D721Med (cell line): ENCODE results near the gene ASCL5.

Experiments used
- DNase-seq: peaks from one replicate; pipeline ENCODE4 v3.0.0; 2011; ENCODE audit warnings: low spot score; ENCODE audit not compliant: insufficient read length
- FAIRE-seq: peaks from 2 replicates; lab custom pipeline; 2011; peaks lifted over from hg19 to GRCh38; lab: Jason Lieb, UNC
- TF ChIP-seq, protein P1 (sequence below): IDR thresholded peaks from 2 replicates; pipeline ENCODE4 v1.5.1; 2012; ENCODE audit warnings: mild to moderate bottlenecking, control low read depth; ENCODE audit not compliant: insufficient read depth; ENCODE audit errors: missing control alignments

The ASCL5 gene

DNA sequence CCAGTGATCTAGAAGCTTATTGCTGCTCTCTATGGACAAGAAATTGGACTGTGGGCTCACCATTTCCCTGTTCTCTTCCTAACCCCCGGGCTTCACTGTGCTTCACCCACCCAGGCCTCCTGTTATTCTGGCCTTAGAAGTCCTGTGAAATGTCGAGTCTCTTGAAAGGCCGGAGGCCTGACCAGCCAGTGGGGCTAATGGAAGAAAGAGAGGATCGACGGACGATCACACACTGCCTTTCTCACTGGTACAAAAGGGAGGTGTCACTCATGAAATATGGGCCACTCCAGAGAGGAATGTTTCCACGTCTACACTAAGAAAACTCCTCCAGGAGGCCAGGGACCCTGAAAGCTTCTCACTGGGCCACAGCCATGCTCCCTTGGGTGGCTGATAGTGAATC, 50.9 kb downstream of the ASCL5 start:
- DNase-seq (no peak), FAIRE-seq (no peak)
- TF ChIP-seq, protein P1, sequence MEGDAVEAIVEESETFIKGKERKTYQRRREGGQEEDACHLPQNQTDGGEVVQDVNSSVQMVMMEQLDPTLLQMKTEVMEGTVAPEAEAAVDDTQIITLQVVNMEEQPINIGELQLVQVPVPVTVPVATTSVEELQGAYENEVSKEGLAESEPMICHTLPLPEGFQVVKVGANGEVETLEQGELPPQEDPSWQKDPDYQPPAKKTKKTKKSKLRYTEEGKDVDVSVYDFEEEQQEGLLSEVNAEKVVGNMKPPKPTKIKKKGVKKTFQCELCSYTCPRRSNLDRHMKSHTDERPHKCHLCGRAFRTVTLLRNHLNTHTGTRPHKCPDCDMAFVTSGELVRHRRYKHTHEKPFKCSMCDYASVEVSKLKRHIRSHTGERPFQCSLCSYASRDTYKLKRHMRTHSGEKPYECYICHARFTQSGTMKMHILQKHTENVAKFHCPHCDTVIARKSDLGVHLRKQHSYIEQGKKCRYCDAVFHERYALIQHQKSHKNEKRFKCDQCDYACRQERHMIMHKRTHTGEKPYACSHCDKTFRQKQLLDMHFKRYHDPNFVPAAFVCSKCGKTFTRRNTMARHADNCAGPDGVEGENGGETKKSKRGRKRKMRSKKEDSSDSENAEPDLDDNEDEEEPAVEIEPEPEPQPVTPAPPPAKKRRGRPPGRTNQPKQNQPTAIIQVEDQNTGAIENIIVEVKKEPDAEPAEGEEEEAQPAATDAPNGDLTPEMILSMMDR, result no peak

DNA sequence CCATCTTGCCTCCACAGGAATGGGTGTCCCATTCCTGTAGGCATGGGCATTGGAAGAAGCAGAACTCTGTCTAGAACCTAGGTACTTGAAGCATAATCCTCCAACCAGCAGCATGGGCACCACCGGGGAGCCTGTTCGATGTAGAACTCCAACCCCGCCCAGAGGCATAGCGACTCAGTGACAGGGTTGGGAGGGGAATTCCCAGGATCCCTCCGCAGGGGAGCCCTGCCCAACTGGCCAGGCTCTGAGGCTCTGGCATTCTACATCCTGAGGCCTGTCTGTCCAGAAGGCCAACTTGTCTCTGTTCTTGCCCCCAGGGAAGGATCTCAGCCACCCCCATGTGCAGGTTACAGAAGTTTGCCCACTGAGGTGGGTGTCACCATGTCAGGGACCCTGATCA, 53.0 kb downstream of the ASCL5 start:
- DNase-seq, result no peak
- FAIRE-seq, result no peak
- TF ChIP-seq, protein P1, result no peak

DNA sequence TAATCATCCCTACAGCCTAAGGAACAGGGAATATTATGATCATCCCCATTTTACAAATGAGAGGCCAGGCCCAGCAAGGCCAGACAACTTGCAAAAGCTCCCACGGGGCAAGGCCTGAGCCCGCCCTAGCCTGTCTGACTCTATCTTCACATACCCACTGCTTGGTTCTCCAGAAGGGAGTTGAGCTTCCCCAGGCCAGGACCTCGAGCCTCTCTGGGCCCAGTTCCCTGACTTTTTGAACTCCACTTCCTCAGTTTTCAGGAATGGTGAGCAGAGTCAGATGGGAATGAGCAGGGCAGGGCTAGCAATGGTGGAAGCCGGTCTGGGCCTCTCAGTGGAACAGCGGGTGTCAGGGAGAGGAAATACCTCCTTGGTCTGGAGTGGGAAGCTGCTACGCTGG, 54.1 kb downstream of the ASCL5 start:
- FAIRE-seq (no peak), DNase-seq (no peak)
- TF ChIP-seq, protein P1, result no peak

DNA sequence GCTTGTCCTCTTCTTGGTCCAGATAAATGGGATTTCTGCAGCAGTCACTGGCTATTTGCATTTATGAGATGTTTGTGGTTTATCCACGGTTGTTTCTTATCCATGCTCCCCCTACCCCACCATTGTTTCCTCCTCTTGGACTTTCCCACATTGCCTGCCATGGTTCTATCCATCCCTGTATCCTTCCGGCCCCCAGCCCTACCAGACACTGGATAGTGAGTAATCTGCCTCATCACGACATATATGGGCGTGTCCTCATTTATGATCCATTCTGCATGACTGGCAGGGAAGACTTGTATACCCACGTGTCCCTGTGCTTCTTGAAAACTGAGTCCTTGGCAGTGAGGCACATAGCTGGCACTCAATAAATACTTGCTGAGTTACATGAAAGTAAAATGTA, 54.8 kb downstream of the ASCL5 start:
- no peak for FAIRE-seq
- TF ChIP-seq, protein P1, result no peak
- no peak for DNase-seq

GRCh38 chr1:201069636-201070035, 57.3 kb downstream of the ASCL5 start:
- FAIRE-seq (no peak), DNase-seq (no peak)
- TF ChIP-seq, protein P1, result no peak

DNA sequence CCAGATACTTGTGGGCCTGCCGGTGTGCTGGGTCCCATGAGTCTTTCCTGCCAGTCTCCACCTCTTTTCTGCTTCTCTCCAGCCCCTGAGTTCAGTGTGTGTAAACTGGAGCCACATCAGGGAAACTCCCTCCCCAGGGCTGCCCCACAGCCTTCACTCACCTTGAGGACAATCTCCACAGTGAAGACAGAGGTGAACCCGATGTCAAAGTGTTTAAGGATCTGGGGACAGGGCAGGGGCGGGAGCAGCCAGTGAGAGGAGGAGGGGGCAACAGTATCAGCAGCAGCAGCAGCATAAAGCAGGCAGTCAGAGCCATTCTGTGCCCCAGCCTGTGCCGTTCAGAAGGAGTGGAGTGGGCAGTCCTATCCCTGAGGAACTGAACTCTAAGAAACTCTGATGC, 58.0 kb downstream of the ASCL5 start:
- DNase-seq (no peak), FAIRE-seq (no peak)
- TF ChIP-seq, protein P1, result no peak

DNA sequence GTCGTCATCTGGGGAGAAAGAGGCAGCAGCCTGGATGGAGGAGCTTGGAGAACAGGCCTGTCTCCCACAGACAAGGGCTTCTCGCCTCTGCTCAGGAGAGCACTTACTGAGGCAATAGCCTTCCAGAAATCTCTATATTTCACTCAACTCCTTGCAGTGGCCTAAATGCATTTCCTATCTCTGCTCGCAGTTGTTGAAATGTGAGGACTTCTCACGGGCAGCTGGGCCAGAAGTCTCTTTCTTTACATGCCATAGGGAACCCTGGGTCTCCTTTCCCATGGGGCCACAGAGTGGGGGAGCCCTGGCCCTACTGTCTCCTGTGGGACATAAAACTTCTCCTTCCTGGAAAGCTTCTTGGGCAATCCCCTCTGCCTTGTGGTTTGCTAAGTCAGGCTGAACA, 60.0 kb downstream of the ASCL5 start:
- DNase-seq, result no peak
- TF ChIP-seq, protein P1, result no peak
- no peak for FAIRE-seq
